ENCODE results near the gene TMEM229A.
"Not testable (repeated sequence)": the region's sequence is repeated elsewhere in the genome, so short reads cannot be mapped to it uniquely, and the experiment has no call there.

Gene TMEM229A

GRCh38 chr7:124032369-124033094, at the start of gene TMEM229A:
Gene TMEM229A, minus strand, starts transcription at chr7:124033067. Its CDS starts 64 bp downstream, at chr7:124033003.
- DNase-seq (ENCODE audit: low read depth, low spot score) = peak; percentile 80

- DNase-seq (ENCODE audit: low read depth, low spot score) = not testable (repeated sequence)
These were observed 49.4 kb upstream of the TMEM229A start for GRCh38 chr7:124082234-124082633.

GRCh38 chr7:124077546-124077945, 44.7 kb upstream of the TMEM229A start:
- no peak for DNase-seq (ENCODE audit: low read depth, low spot score)

- DNase-seq (ENCODE audit: low read depth, low spot score) = no peak
These were observed 44.0 kb upstream of the TMEM229A start for GRCh38 chr7:124076841-124077240.

- DNase-seq (ENCODE audit: low read depth, low spot score) = no peak
These were observed 41.1 kb upstream of the TMEM229A start for GRCh38 chr7:124074007-124074406.

- DNase-seq (ENCODE audit: low read depth, low spot score) = no peak
These were observed 40.4 kb upstream of the TMEM229A start for GRCh38 chr7:124073310-124073645.

- DNase-seq (ENCODE audit: low read depth, low spot score) = peak; percentile 84
These were observed 39.9 kb upstream of the TMEM229A start for GRCh38 chr7:124072603-124073309.

- DNase-seq (ENCODE audit: low read depth, low spot score) = no peak
These were observed 39.0 kb upstream of the TMEM229A start for GRCh38 chr7:124071843-124072242.

GRCh38 chr7:124062171-124062570, 29.3 kb upstream of the TMEM229A start:
- DNase-seq (ENCODE audit: low read depth, low spot score) = no peak

- DNase-seq (ENCODE audit: low read depth, low spot score) = no peak
These were observed 27.7 kb upstream of the TMEM229A start for GRCh38 chr7:124060528-124060927.

GRCh38 chr7:124059375-124059774, 26.5 kb upstream of the TMEM229A start:
- no peak for DNase-seq (ENCODE audit: low read depth, low spot score)

- no peak for DNase-seq (ENCODE audit: low read depth, low spot score)
These were observed 25.6 kb upstream of the TMEM229A start for GRCh38 chr7:124058515-124058914.

- DNase-seq (ENCODE audit: low read depth, low spot score) = no peak
These were observed 25.0 kb upstream of the TMEM229A start for GRCh38 chr7:124057872-124058271.

- no peak for DNase-seq (ENCODE audit: low read depth, low spot score)
These were observed 23.4 kb upstream of the TMEM229A start for GRCh38 chr7:124056234-124056633.

- DNase-seq (ENCODE audit: low read depth, low spot score) = no peak
These were observed 19.0 kb upstream of the TMEM229A start for GRCh38 chr7:124051681-124052377.

GRCh38 chr7:124042826-124043225, 10.0 kb upstream of the TMEM229A start:
- DNase-seq (ENCODE audit: low read depth, low spot score) = no peak

- no peak for DNase-seq (ENCODE audit: low read depth, low spot score)
These were observed 8.6 kb upstream of the TMEM229A start for GRCh38 chr7:124041439-124041838.

- not testable (repeated sequence) for DNase-seq (ENCODE audit: low read depth, low spot score)
These were observed 5.0 kb upstream of the TMEM229A start for GRCh38 chr7:124037902-124038301.

- DNase-seq (ENCODE audit: low read depth, low spot score) = no peak
These were observed 2.8 kb upstream of the TMEM229A start for GRCh38 chr7:124035706-124036105.

- DNase-seq (ENCODE audit: low read depth, low spot score) = no peak
These were observed 1.9 kb upstream of the TMEM229A start for GRCh38 chr7:124034754-124035100.

GRCh38 chr7:124033807-124034753, 1.2 kb upstream of the TMEM229A start:
- DNase-seq (ENCODE audit: low read depth, low spot score) = no peak

Measured in astrocyte of the hippocampus (primary cell).